ENCODE data around the gene BOLA3.

The BOLA3 gene, protein sequence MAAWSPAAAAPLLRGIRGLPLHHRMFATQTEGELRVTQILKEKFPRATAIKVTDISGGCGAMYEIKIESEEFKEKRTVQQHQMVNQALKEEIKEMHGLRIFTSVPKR

DNA sequence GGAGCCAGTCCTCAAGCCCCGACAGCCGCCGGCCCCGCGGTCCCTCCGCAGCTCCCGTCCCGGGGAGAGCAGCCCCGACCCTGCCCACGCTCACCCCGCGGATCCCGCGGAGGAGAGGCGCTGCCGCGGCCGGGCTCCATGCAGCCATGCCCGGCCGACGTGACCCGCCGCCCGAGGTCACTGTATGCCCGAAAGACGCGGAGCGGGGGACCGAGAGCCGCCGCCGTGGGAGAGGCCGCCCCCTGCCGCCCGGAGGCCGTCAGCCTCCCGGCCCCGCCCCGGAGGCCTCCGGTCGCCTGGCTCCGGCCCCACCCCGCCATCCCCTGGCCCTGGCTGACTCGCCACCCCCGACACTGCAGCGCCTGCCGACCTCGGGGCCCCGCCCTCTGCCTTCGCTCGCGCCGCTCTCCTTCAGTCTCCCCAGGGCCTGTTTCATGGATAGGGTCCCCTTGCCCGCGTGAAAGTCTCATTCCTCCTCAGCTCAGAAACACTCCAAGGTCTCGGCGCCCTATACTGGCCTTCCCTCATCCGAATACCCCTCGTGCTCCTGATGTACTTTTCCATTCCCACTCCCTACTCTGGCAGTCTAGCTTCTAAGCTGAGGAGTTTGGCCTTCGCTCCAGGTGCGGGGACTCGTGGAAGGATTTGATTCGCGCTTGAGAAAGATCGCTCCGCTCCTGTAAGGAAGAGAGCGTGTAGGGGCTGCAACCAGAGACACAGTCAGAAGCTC lies at the start of gene BOLA3:
Gene BOLA3, minus strand, starts transcription at position 186 of the 730 bp plus-strand sequence. Its CDS starts 38 bp downstream, at position 148.
- TF ChIP-seq GATA3 (IDR thresholded peaks at IDR 0.05; ENCODE audit: low read depth, low read length) (no peak), GATA2 (IDR thresholded peaks at IDR 0.05; ENCODE audit: low read depth, low read length) (no peak)

DNA sequence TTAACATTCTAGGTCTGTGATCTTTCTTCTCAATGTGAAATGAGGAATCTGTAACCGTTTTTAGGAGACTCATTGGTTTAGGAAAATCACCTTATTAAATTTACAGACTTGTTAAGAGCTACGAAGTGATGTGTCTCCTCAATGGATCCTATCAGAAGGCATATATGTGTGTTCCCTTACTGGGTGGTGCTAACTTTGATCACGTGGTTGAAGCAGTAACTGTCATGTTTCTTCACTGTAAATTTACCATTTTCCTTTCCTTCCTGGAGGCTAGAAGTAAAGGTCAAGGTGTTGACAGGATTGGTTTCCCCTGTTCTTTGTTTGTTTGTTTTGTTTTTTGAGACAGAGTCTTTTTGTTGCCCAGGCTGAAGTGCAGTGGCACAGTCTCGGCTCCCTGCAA lies 49.3 kb upstream of the BOLA3 start:
- TF ChIP-seq GATA2 (IDR thresholded peaks at IDR 0.05; ENCODE audit: low read depth, low read length), result no peak

DNA sequence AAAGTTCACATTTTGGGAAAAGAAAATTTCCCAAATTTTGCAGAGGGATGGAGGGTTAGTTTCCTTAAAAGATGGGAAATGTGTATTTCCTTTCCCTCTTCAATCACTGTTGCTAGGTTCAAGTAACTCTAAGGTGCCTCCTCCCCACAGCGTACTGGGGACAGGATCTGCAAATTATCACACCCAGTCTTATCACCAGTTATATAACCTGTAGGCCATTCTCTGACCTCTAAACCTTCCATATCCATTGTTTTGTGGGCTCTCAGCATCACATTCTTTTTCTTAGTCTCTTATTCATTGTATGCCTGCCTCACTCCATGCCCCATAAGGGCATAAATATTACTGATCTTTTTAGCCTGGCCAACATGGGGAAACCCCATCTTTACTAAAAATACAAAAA lies 47.1 kb upstream of the BOLA3 start:
- no peak for TF ChIP-seq GATA2 (IDR thresholded peaks at IDR 0.05; ENCODE audit: low read depth, low read length)
- no peak for TF ChIP-seq GATA3 (IDR thresholded peaks at IDR 0.05; ENCODE audit: low read depth, low read length)

DNA sequence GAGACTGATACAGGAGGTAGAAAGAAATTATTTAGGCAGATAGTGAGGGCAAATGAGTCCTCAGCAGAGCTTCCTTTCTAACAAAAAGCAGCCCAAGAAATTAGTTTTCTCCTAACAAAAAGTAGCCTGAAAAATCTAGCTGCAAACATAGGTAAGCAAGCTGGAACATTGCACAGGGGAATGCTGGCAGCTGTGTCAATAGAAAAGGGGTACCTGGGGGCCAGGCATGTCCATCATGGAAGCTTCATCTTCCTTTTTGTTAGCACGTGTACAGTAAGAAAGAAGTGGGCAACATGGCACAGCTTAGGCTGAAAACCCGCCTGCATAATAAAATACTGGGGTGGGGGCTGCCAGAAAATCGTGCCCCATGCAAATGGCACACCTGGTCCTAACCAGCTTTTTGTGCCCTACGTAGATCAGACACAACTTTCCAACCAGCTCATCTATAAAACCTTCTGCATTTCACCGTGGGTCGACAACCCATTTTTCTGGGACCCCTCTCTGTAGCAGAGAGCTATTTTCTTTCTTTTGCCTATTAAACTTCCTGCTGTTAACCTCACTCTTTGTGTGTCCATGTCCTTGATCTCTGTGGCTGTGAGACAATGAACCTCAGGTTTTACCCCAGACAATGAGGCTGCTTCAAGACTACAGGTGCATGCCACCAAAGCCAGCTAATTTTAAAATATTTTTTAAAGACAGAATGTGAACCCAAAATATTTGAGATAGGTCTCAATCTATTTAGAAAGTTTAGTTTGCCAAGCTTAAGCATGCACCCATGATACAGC lies 44.1 kb upstream of the BOLA3 start:
- TF ChIP-seq GATA2 (IDR thresholded peaks at IDR 0.05; ENCODE audit: low read depth, low read length), result no peak
- no peak for TF ChIP-seq GATA3 (IDR thresholded peaks at IDR 0.05; ENCODE audit: low read depth, low read length)

DNA sequence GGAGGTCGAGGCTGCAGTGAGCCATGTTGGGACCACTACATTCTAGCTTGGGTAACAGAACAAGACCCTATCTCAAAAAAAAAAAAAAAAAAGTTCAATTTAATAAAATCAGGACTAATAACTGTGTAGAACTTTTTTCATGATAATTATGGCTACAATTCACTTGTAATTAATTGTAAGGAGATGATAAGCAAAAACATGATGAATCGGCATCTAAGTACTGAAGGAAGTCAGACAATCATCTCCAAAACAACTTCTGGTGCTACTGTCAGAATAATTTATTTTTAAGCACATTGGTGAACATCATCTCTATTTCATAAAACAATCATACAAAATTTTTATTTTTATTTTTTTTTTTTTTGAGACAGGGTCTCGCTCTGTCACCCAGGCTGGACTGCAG lies 41.0 kb upstream of the BOLA3 start:
- TF ChIP-seq GATA3 (IDR thresholded peaks at IDR 0.05; ENCODE audit: low read depth, low read length) (no peak), GATA2 (IDR thresholded peaks at IDR 0.05; ENCODE audit: low read depth, low read length) (no peak)

GRCh38 chr2:74188018-74188601 lies 40.4 kb upstream of the BOLA3 start:
- TF ChIP-seq GATA3 (IDR thresholded peaks at IDR 0.05; ENCODE audit: low read depth, low read length) (no peak), GATA2 (IDR thresholded peaks at IDR 0.05; ENCODE audit: low read depth, low read length) (no peak)

- no peak for TF ChIP-seq GATA3 (IDR thresholded peaks at IDR 0.05; ENCODE audit: low read depth, low read length)
- no peak for TF ChIP-seq GATA2 (IDR thresholded peaks at IDR 0.05; ENCODE audit: low read depth, low read length)
Observed at GRCh38 chr2:74186038-74186437, 38.3 kb upstream of the BOLA3 start.

DNA sequence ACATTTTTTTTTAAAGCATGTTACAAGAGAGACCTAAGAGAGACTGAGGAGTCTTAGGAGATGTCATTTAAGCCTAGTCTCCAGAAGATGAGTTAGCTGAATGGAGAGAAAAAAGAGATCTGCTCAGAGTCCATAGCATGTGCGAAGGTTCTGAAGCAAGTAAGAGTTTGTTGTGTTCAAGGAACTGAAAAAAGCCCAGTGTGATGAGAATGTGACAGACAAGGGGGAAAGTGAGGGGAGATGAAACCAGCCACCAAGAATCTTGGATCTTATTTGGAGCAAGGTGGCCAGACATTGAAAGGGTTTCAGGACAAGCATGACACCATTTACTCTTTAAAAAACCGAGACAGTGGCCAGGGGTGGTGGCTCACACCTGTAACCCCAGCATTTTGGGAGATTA lies 36.2 kb upstream of the BOLA3 start:
- TF ChIP-seq GATA2 (IDR thresholded peaks at IDR 0.05; ENCODE audit: low read depth, low read length) (no peak), GATA3 (IDR thresholded peaks at IDR 0.05; ENCODE audit: low read depth, low read length) (no peak)

DNA sequence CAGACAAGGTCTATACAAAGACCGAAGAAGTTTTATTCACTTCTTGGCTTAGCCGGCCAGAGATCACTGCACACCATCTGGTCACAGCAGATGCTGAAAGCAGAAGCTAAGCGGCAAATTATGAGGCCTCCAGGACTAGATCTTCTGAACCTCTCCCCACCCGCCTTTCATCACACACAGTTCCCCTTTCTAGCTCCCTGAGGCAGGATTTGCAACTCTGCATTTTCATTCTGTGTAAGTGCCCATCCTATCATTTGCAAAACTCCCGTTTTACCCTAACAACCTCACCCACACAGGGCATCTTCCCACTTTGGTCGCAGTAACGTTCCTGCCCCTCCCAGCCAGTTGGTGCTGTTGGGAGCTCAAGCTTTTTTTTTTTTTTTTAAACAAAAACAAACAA lies 34.0 kb upstream of the BOLA3 start:
- TF ChIP-seq GATA2 (IDR thresholded peaks at IDR 0.05; ENCODE audit: low read depth, low read length) (no peak), GATA3 (IDR thresholded peaks at IDR 0.05; ENCODE audit: low read depth, low read length) (no peak)

GRCh38 chr2:74179063-74179865 lies 31.6 kb upstream of the BOLA3 start:
- TF ChIP-seq GATA3 (IDR thresholded peaks at IDR 0.05; ENCODE audit: low read depth, low read length), result no peak
- TF ChIP-seq GATA2 (IDR thresholded peaks at IDR 0.05; ENCODE audit: low read depth, low read length), result no peak

DNA sequence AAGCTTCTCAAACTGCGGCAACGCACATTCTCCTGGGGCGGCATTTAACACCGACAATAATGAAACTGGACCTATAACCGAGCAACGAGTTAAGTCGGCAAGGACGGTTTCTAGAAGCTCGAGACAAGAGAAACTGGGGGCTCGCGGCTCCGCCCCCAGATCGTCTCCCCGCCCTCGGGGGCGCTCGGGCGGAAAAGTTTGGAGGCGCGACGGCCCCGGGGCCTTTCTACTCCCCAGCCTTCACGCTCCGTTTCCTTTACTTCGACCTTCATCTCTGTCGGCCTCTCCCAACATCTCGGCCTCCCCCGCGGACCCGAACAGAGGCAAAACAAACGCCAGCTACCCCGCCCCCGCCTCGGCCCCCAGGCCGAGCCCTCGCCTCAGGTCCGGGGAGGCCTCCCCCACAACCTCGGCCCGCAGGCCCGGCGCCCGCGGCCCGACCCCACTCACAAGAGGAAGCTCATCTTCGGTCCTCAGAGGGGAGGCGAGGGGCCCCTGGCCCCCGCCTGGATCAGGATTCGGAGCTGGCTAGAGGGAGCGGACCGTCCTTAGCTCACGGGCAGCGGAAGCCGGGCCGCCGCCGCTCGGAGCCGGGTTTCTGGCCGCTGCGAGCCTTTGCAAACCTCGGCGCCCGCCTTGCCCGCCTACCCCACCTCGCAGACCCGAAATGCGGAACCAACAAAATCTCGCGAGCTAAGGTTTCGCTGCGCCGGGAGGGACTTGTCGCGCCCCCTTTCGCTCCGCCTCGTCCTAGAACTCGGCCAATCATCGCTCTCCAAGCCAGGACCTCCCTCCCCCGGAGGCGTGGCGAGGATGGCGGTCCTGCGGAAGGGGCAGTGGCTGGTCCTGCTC lies 30.7 kb upstream of the BOLA3 start, which contains the start of gene MOB1A:
Gene MOB1A, minus strand, starts transcription at position 669 of the 852 bp plus-strand sequence. Its CDS starts 205 bp downstream, at position 464.
- no peak for TF ChIP-seq GATA3 (IDR thresholded peaks at IDR 0.05; ENCODE audit: low read depth, low read length)
- no peak for TF ChIP-seq GATA2 (IDR thresholded peaks at IDR 0.05; ENCODE audit: low read depth, low read length)

- no peak for TF ChIP-seq GATA2 (IDR thresholded peaks at IDR 0.05; ENCODE audit: low read depth, low read length)
- TF ChIP-seq GATA3 (IDR thresholded peaks at IDR 0.05; ENCODE audit: low read depth, low read length), result no peak
Observed at GRCh38 chr2:74177696-74178095, 30.0 kb upstream of the BOLA3 start.

GRCh38 chr2:74174909-74175308 lies 27.2 kb upstream of the BOLA3 start:
- TF ChIP-seq GATA3 (IDR thresholded peaks at IDR 0.05; ENCODE audit: low read depth, low read length) (no peak), GATA2 (IDR thresholded peaks at IDR 0.05; ENCODE audit: low read depth, low read length) (no peak)
